ENCODE measurements around the gene MAGI2.

DNA sequence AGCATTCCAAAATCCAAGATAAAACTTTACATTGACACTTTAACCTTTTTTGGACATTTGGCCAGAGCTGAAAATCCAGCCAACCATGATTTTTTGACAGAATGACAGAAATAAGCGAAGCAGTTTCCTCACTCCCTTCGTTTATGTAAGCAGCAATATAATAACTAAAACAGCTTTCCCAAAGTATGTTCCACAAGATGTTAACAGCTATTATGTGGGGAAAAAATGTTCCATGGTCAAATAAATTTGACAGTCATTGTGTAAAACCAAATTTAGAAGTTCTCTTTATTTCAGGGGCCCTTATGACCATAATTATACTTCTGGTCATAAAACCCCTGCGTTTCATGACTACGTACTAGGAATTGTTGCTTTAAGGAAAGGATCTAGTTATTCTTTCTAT lies 416.5 kb downstream of the MAGI2 start:
- TF ChIP-seq, protein P1, sequence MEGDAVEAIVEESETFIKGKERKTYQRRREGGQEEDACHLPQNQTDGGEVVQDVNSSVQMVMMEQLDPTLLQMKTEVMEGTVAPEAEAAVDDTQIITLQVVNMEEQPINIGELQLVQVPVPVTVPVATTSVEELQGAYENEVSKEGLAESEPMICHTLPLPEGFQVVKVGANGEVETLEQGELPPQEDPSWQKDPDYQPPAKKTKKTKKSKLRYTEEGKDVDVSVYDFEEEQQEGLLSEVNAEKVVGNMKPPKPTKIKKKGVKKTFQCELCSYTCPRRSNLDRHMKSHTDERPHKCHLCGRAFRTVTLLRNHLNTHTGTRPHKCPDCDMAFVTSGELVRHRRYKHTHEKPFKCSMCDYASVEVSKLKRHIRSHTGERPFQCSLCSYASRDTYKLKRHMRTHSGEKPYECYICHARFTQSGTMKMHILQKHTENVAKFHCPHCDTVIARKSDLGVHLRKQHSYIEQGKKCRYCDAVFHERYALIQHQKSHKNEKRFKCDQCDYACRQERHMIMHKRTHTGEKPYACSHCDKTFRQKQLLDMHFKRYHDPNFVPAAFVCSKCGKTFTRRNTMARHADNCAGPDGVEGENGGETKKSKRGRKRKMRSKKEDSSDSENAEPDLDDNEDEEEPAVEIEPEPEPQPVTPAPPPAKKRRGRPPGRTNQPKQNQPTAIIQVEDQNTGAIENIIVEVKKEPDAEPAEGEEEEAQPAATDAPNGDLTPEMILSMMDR (IDR thresholded peaks at IDR 0.05 in 4 of 5, conservative IDR thresholded peaks at IDR 0.05 in 1 of 5) = no peak
- no peak for TF ChIP-seq POLR2A (IDR thresholded peaks at IDR 0.05)
